ENCODE measurements around the gene TAS1R1.

DNA sequence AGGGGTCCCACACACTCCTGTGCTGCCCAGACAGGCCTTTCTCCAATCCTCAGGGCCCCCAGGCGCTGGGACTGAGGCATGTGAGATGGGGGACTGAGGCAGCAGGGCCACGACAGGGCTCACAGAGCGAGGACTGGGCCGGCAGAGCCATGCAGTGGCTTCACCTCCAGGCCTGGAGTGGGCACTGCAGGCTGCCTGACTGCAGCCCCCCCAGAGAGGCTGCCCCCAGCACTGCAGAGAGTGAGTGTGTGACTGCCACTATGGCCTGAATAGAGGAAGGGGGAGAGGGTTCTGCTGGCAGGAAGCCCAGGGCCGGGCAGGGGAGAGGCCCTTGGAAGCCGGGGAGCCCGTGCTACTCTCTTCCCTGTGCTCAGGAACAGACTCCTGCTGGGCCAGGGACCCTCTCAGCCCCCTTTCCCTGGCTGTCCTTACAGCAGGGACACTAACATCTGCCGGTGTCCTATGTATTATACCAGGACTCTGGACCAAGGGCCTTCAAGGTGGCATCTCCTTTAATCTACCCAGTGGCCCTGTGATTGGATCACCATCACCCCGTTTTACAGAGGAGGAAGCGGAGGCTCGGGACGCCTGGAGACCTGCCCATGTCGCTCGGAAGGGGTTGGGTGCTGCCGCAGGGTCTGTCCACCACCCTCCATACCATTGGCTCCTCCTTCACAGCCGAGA lies 43.4 kb upstream of the TAS1R1 start:
- TF ChIP-seq POLR2AphosphoS5 (IDR thresholded peaks at IDR 0.05; ENCODE audit: low read depth, low read length) (no peak), SIN3A (IDR thresholded peaks at IDR 0.05; ENCODE audit: borderline replicate concordance, insufficient read depth, low read length) (no peak)

All from PFSK-1 (cell line).